Measurements from ENCODE around the gene CCDC150. TPM values are rescaled to one million over a fixed set of nuclear protein-coding genes. Genes with fewer than 3 reads are reported as not detected.
A peak's percentile ranks its signal among the peaks of the same experiment; 100 is the strongest.

The CCDC150 gene
- total RNA-seq, 2 experiments from 2014 or later: 10.4 to 13.8 TPM

DNA sequence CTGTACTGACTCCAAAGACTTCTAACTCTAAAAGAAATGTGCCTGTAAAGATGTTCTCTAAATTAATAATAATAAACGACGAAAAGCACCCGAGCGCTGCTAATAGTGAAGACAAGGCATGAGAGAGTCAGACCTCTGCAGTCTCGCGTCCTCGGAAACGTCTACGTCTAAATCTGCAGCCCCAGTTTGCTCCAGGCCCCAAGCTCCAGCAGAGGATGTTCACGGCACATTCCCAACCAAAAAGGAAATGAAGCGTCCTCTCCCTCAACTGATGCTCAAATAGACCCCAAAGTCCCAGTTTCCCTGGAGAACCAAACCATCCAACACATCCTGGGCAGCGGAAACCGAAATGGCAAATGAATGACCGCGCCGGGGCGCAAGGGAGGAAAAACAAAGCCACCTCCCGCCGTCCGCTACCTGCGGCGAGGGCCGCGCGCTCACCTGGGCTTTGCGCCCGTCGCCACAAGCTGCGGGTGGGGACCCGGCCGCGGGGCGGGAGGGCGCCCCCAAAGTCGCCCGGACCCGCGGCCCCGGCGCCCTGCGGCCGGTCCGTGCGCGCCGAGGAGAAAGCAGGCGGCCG lies 47.1 kb upstream of the CCDC150 start:
- H3K4me3 Mint-ChIP-seq: peak overlapping the region; percentile 69
- TF ChIP-seq, protein P1, sequence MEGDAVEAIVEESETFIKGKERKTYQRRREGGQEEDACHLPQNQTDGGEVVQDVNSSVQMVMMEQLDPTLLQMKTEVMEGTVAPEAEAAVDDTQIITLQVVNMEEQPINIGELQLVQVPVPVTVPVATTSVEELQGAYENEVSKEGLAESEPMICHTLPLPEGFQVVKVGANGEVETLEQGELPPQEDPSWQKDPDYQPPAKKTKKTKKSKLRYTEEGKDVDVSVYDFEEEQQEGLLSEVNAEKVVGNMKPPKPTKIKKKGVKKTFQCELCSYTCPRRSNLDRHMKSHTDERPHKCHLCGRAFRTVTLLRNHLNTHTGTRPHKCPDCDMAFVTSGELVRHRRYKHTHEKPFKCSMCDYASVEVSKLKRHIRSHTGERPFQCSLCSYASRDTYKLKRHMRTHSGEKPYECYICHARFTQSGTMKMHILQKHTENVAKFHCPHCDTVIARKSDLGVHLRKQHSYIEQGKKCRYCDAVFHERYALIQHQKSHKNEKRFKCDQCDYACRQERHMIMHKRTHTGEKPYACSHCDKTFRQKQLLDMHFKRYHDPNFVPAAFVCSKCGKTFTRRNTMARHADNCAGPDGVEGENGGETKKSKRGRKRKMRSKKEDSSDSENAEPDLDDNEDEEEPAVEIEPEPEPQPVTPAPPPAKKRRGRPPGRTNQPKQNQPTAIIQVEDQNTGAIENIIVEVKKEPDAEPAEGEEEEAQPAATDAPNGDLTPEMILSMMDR (IDR thresholded peaks at IDR 0.05): no peak
- ATAC-seq (no peak), DNase-seq (no peak)
- H3K4me1 Mint-ChIP-seq (ENCODE audit: low read depth): peaks cover 8% of the 10 kb centered on the region
- no peaks in the 10 kb centered on the region for H3K9me3 Mint-ChIP-seq
- no peak overlapping the region for H3K27ac Mint-ChIP-seq
- ChIA-PET CTCF (interaction anchor here (1.2 to 1.4 kb wide), 3 partner anchors 31 to 139 kb away, joined by 3 to 4 read pairs (median 3); no protein-coding TSS in a partner anchor), POLR2A (no interaction called here)
- H3K36me3 Mint-ChIP-seq (ENCODE audit: low read depth): no peaks in the 10 kb centered on the region
- peaks cover 58% of the 10 kb centered on the region for H3K27me3 Mint-ChIP-seq
- intact Hi-C loops (cut with micrococcal nuclease): no loop called here

DNA sequence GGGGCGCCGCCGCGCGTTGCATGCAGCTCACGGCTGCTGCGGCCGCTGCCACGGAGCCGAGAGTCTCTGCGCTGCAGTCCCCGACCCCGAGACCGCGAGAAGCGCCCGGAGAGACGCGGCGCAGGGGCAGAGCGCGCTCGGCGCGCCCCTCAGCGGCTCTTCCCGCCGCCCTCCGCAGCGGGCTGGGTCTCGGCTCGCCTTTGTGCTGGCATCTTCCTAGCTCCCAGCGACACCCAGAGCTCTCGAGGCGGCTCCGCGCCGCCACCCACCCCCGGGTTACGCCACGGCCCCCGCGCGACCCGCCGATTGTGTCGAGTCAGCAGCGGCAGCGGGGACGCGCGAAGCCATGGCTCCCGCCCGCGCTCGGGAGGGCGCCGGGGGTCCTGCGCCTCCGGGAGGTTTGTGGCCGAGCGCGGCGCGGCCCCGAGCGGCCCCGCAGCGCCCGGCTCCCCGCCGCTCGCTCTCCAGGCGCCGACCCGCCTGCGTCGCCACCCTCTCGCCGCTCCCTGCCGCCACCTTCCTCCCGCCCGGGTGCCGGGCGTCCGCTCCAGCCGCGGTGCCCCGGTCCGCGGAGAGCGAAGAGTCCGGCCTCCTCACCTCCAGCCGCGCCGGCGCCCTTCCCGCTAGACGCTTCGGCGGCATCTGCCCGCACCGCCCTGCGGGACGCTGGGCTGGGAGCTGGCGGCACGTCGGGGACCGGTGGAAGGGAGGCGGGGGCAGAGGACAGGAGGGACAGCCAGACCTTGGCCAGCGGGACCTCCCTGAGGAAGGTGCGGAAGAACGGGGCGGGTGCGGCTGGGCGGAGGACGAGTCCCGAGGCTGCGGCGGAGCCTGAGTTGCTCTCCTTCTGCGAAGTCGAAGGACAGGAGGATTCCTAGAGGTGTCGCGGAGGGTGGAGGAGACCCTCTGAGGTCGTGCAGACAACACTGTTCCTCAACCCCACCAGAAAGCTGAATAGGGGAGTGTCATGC lies 46.3 kb upstream of the CCDC150 start, which contains the start of gene HECW2:
HECW2 (minus strand) TSS at position 644 of the 971 bp plus-strand sequence.
- peaks cover 54% of the 10 kb centered on the region for H3K27me3 Mint-ChIP-seq
- H3K27ac Mint-ChIP-seq: no peak within 1 kb of the TSS
- peak within 1 kb of the TSS; percentile 69 for H3K4me3 Mint-ChIP-seq
- CTCF ChIA-PET: interaction anchor here (1.2 to 1.3 kb wide), 2 partner anchors 30 to 140 kb away, joined by 3 to 4 read pairs; no protein-coding TSS in a partner anchor
- intact Hi-C loops (cut with micrococcal nuclease): no loop called here
- DNase-seq (peak; percentile 27), ATAC-seq (peak; percentile 79)
- H3K9me3 Mint-ChIP-seq: no peaks in the 10 kb centered on the region
- no peaks in the 10 kb centered on the region for H3K36me3 Mint-ChIP-seq (ENCODE audit: low read depth)
- TF ChIP-seq, protein P1 (IDR thresholded peaks at IDR 0.05): no peak
- POLR2A ChIA-PET: no interaction called here
- H3K4me1 Mint-ChIP-seq (ENCODE audit: low read depth): peaks cover 8% of the 10 kb centered on the region

DNA sequence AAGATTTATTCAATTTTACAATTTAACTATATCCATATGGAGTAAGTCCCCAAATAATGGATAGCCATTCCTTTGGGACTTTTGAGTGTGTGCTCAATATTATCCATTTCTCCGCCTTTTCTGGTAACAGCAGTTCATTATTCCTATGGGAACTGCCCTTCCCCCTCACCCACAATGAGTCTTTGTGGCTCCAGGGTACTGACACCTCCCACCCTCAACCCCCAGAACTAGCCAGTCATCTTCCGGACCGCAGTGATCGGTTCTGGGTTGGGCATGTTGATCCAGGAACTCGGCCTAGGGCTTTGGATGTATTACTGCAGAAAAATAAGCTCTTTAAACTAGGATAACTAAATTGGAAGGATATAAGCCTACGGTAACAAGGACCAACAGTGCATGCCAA lies 45.4 kb upstream of the CCDC150 start:
- no peak overlapping the region for H3K27ac Mint-ChIP-seq
- CTCF ChIA-PET: no interaction called here
- H3K36me3 Mint-ChIP-seq (ENCODE audit: low read depth): no peaks in the 10 kb centered on the region
- POLR2A ChIA-PET: no interaction called here
- DNase-seq (no peak), ATAC-seq (no peak)
- no peaks in the 10 kb centered on the region for H3K9me3 Mint-ChIP-seq
- intact Hi-C loops (cut with micrococcal nuclease): no loop called here
- peaks cover 8% of the 10 kb centered on the region for H3K4me1 Mint-ChIP-seq (ENCODE audit: low read depth)
- TF ChIP-seq, protein P1 (IDR thresholded peaks at IDR 0.05): no peak
- peaks cover 54% of the 10 kb centered on the region for H3K27me3 Mint-ChIP-seq
- H3K4me3 Mint-ChIP-seq: peak overlapping the region; percentile 13

DNA sequence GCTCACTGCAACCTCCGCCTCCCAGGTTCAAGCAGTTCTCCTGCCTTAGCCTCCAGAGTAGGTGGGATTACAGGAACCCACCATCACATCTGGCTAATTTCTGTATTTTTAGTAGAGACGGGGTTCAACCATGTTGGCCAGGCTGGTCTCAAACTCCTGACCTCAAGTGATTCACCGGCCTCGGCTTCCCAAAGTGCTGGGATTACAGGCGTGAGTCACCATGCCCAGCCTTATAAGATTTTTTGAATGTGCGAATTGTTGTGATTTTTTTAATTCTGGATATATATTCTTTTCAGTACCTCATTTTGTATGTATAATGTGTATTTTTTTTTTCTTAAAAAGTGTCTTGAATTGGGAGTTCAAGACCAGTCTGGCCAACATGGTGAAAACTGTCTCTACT lies 42.0 kb upstream of the CCDC150 start:
- ATAC-seq: no peak
- TF ChIP-seq, protein P1 (IDR thresholded peaks at IDR 0.05): no peak
- CTCF ChIA-PET: no interaction called here
- Mint-ChIP-seq H3K27me3 (peaks cover 25% of the 10 kb centered on the region), H3K4me1 (ENCODE audit: low read depth) (peaks cover 3% of the 10 kb centered on the region), H3K27ac (no peak overlapping the region), H3K4me3 (no peak overlapping the region), H3K9me3 (no peaks in the 10 kb centered on the region), H3K36me3 (ENCODE audit: low read depth) (no peaks in the 10 kb centered on the region)
- POLR2A ChIA-PET: no interaction called here
- DNase-seq: no peak
- intact Hi-C loops (cut with micrococcal nuclease): no loop called here

DNA sequence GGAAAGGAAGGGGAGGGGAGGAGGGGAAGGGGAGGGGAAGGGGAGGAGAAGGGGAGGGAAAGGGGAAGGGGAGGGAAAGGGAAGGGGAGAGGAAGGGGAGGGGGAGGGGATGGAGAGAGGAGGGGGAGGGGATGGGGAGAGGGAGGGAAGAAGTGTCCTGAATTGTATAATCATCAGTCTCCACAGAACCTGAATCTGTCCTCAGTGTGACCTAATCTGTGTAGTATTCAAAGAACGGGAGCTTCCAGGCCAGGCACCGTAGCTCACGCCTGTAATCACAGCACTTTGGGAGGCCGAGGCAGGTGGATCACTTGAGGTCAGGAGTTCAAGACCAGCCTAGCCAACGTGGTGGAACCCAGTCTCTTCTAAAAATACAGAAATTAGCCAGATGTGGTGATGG lies 41.1 kb upstream of the CCDC150 start:
- no peak for ATAC-seq
- H3K27me3 Mint-ChIP-seq: peaks cover 25% of the 10 kb centered on the region
- intact Hi-C loops (cut with micrococcal nuclease): no loop called here
- H3K4me3 Mint-ChIP-seq: no peak overlapping the region
- ChIA-PET POLR2A (no interaction called here), CTCF (no interaction called here)
- H3K9me3 Mint-ChIP-seq: no peaks in the 10 kb centered on the region
- H3K36me3 Mint-ChIP-seq (ENCODE audit: low read depth): no peaks in the 10 kb centered on the region
- H3K27ac Mint-ChIP-seq: no peak overlapping the region
- TF ChIP-seq, protein P1 (IDR thresholded peaks at IDR 0.05): no peak
- peaks cover 3% of the 10 kb centered on the region for H3K4me1 Mint-ChIP-seq (ENCODE audit: low read depth)
- DNase-seq: no peak

All from activated CD8-positive, alpha-beta T cell treated with anti-CD3 and anti-CD28 coated beads for 36 hours (primary cell).